GM21367 (cell line): ENCODE results near the gene PIAS3.

ENCODE experiments used
- ATAC-seq: cut with Tn5 transposase; IDR thresholded peaks from one replicate; pipeline ENCODE4 v1.9.1; 2021; ENCODE audit not compliant: unreplicated experiment

PIAS3 gene

DNA sequence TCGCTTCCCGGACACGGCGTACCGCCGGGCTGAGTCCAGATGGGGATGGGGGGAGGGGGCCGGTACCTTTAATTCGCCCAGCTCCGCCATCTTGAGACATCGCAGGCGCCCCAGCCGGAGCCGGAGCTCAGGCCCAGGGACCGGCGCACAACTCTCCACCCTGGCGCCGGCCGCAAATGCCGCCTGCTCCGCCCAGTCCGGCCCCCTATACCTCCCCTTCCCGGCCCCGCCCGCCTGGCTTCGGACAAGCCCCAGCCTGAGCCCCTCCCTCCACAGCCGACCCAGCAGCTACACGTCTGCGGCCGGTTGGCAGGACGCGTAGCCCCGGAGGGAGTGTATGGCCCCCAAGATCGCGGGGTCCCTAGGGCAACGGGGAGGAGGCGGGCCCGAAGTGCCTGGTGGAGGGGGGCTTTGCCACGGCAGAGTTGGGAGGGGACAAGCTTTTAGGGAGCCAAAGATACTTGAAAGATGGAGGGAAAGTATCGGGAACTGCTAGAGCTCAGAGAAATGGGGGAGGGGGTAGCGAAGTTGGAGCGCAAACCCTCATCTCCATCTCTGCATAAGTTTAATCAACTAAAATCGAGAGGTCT, at the start of gene PIAS3:
Gene PIAS3 (minus strand): TSS at position 181 of the 590 bp plus-strand sequence. CDS start 91 bp downstream, at position 90.
- ATAC-seq: peak; percentile 76

DNA sequence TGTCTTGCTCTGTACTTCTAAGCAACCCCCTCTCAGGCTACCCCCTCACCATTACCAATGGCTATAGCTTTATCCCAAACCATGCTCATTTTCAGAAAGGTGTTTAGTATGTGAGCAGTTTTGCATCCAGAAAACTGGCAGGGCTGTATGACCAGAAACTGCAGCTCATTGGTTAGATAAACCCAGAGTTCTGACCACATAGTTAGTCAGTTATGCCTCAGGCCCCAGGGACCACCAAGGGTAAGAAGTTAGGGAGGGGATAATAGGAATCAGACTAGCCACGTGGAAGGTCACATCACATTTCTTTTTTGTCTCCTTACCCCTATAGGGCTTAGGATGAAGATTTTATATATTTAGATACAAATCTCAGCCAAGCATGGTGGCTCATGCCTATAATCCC, 49.8 kb upstream of the PIAS3 start:
- no peak for ATAC-seq

DNA sequence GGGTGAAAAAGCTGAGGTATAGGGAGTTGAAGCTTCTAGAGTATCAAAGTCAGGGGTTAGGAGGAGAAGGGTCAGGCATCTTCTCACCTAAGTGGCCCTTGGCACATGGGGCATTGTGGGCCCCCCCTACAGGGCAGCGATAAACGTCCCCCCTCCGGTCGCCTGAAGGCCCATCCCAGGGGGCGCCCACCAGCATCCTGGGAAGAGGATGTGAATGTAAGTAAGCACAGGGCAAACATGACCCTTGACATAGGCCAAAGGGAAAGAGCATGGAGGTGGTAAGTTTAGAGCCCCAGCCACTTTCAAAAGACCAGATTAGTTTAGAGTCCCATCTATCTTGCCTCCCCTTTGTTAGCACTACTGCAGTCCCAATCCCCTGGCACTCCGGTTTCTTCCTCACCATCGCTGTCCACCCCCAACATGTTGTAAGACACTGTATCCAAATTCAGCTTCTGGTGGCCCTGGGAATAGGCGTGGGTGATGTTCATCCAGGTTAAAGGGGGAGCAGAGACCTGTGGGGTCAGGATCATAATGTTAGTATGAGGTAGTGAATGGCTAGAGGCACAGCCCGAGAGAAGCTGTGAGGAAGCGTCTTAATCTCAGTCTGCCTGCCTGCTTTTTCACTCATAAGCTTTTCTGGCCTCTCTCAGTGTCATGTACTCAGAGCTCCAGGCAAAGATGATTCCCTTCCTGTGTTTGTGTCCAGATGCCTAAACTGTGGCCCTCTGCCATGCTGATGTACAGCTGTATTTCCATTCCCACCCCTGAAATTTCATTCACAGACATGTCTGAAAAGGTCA, 48.3 kb upstream of the PIAS3 start:
- no peak for ATAC-seq

DNA sequence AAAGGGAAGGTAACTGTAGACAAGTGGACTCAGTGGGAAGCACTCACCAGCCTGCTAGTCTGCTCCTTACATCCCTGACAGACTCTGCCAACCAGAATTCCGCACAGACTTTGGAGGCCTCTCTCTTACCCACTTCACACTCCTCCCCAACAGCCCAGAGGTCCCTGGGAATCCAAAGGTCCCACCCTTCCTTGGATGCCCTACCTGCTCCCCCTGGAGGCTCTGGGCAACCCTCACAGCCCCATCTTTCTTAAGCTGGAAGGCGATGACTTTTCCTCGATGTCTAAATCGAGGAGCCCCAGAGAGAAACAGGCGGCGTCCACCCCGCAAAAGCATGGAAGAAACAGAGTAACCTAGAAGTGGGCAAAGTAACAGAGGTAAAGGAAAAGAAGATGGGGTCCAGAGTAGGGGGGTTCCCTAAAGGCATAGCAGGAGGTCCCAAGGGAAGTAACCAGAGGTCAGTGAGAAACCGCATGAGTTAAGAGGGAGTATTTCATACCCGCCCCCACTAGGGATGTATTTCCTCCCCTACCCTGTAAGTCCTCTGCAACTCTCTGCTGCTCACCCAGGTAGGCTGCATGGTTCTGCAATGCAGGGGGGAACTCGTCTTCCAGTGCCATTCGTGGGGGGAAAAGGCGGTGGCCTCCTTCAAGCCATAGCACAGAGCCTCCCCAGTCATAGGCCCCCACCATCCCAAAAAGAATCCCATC, 42.6 kb upstream of the PIAS3 start:
- ATAC-seq: no peak

DNA sequence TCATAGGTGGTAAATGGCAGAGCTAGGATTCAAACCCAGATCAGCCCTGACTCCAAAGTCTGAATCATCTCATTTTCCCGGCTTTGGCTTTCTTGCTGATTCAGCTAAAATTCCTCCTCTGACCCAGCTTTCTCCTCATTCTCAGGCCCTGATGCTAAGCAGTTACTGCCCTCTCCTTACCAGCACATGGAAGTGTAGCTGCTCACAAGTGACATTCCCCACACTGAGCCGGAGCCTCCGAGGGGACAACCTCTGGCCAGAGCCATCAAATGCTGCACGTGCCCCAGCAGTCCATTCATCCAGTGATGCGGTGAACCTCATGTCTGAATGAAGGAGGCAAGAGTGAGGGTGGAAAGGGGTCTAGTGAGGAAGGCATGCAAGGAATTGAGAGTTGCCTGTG, 39.9 kb upstream of the PIAS3 start:
- no peak for ATAC-seq

DNA sequence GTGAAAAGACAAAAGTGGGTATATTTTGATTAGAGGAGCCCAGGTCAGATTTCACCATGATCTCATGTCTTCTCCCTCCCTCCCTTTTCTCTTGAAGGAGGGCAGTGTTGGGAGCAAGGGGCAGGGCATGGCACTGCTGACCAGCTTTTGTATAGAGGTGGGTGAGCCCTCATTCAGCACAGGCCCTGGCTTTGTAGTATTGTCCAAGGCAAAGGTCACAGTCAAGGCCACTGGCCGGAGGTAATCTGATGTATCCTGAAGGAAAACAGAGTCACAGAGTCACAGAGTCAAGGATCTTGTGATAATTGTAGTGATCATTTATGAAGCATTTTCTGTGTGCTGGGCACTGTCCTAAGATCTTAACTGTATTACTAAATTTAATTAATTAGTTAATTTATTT, 39.1 kb upstream of the PIAS3 start:
- no peak for ATAC-seq

DNA sequence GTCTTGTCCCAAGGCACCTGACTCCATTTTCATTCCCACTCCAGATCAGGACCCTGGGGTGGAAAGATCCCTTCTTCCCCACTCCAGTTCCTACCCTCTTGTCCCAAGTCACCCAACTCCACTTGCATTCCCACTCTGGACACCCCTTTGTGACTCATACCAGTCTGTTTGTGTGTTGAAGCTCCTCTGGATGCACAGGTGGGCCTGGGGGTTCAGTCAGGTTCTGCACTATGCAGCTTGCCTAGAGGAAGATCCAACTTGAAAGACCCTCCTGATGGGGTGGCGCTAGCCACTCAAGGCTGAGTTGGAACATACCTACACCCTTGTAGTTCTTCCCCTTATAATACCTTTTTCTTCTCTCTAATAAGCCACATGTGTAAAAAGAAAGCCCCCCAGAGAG, 36.6 kb upstream of the PIAS3 start:
- ATAC-seq: no peak

DNA sequence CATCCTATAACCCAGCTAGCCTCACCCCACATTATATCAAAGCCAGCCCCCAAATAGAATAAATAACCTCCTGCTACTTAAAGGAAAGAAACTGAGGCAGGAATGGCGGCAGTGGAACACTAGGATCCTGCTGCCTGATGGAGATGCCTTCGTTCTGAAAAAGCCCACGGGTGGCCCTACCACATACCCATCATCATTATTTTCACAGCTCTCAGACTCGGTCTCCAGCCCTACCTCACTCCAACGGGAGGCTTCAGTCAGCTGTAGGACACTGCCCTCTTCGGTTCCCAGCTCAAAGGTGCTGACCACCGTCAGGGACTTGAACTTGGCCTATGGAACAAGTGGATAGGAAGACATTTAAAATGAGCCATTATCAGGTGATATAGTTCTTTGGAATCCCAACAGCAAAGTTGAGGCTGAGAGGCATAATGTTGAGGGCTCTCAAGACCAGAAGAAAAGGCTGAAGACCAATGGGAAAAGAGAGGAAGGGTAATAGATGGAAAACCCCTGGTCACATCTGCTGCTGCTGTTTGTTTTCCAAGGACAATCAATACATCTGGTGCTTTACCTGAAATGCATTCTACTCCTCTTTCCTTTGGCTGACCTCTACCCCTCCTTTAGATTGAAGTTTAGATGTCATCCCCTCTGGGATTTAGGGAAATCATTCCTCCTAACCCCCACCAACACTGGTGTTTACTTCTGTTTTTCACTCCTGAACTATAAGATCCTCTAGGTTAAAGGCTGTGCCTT, 34.6 kb upstream of the PIAS3 start:
- no peak for ATAC-seq

DNA sequence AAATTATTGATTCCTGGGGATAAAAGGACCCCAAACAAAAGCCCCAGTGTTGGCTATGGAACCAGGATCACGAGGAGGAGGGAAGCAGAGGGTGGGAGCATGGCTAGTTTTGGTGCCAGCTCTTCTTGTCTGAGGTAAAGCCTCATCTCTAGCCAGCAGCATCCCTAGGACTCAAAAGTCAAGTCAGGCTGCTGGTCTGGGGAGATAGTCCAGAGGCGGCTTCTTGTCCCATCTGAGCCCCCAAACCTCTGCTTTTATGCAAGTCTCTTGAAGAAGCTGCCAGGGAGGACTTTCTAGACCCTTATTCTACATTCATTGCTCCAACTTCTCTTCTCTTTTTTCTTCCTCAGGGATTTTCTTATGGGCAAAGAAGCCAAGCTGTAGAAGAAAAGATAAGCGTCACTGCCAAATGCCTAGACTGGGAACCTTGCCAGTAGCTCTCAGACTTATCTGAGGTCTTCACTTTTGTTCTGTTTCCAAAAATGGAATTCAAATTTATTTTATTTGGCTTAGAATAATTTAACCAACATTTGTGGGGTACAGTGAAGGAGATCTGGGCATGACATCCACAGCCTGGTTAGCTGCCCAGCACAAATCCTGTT, 33.7 kb upstream of the PIAS3 start:
- no peak for ATAC-seq

DNA sequence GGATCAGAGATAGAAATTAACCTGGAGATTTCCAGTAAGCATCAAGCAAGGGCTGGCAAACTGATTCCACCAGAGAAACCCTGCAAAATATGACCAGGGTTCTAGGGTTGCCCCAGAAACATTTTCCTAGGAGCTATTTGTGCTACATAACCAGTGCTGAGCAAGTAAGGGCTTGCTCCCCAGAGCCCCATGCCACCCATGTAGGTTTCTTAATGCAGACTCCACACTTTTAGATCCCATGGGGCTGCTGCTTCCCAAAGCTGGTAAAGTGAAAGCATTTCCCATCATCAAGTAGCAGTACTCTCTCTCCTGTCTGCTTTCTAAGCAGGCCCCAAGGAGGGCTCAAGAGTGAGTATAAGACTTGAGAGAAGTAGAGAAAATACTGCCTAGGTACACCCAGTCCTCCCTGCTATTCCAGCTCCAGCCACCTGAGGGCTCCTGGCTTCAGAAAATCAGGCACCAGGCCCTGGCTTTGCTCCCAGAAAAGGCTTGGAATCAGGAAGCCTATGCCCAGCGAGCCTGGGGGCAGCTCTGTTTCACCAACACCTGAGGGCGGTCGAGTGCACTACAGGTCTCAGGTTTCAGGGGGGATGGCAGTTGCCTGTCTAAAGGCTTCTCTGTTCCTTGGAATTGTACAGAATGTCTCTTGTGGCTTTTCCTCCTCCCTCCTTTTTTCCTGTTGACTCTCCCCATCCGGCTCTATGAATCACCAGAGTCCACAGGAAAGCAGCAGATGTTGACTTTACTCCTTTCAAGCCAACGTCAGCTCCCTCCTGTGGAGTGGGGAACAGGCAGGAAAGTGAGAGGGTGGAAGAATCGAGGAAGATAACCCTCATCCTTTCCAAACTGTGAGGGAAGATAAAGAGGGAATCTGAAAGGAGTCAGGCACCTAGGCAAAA, 33.0 kb upstream of the PIAS3 start:
- ATAC-seq: no peak

DNA sequence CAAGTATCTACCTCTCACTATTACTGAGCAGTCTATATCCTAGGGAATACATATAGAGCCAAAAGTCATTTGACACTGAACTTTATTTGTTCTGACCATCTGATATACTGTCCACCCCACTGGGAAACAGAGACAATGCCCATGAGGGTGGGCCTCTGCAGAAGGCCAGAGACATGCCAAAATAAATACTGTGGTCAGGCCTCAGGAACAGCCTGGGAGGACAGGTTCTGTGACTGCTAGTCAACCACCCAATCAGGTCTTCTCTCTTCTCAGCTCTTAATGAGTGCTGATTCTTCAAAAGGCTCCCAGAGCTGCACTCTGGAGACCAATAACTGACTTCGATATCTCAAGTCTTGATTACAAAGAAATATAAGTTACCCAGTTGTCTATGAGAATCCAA, 32.3 kb upstream of the PIAS3 start:
- ATAC-seq: no peak

DNA sequence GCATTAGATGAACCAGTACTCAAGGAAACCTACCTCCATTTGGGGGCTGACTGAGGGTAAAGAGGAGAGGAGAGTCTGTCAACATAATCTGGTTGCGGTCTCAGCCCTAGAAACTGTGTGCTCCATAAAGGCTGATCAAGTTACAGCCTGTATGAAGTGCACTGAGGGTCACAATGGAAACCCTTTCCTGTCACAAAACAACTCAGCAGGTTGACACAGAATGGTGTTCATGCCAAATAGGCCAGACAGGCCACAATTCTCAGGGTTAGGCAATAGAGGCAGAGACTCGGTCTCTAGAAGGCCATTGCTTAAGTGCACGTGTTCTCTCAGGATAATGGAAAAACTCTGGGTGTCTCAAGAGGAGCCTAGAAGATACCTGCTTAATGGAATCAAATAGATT, 30.8 kb upstream of the PIAS3 start:
- no peak for ATAC-seq

DNA sequence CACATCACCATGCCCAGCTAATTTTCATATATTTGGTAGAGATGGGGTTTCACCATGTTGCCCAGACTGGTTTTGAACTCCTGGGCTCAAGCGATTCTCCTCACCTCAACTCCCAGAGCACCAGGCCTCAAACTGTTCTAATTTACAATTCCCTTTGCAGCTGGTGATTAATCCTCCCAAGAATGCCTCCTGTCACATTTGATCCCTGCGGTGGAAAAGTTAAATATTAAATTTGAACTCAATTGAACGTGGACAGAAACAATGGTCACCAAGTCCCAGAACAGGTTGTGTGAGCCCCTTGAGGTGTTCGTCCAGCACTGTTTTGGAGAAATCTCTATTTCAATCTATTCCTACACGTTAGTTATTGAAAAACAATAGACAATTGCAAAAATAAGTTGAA, 28.8 kb upstream of the PIAS3 start:
- ATAC-seq: no peak

DNA sequence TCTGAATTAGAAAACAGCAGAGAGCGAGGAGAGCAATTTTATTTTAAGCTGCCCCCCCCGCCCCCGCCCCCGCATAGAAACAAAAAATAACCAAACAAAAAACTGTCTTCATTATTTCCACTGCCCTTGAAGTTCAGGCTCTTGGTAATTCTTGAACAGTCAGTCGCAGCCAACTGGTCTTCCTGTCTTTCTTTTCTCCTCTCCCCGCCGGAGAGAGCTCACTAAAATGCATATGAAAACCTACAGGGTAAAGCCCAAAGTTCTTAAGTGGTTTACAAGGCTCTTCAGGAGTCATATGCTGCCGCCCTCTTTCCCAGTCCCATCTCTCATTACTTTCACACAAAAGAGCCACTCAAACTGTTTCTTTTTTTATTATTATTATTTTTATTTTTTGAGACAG, 27.9 kb upstream of the PIAS3 start:
- ATAC-seq: no peak

DNA sequence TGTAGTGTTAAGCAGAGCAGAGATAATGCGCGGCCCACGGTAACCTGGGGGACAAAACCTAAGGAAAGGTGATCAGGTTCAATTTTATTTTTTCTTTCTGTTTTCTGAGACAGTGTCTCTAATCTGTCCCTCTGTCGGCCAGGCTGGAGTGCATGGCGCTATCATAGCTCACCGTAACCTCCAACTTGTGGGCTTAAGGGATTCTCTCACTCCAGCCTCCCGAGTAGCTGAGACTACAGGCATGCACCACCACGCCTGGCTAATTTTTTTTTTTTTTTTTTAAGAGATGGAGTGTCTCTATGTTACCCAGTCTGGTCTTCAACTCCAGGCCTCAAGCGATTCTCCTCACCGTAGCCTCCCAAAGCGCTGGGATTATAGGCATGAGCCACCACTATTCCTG, 27.5 kb upstream of the PIAS3 start:
- ATAC-seq: no peak

DNA sequence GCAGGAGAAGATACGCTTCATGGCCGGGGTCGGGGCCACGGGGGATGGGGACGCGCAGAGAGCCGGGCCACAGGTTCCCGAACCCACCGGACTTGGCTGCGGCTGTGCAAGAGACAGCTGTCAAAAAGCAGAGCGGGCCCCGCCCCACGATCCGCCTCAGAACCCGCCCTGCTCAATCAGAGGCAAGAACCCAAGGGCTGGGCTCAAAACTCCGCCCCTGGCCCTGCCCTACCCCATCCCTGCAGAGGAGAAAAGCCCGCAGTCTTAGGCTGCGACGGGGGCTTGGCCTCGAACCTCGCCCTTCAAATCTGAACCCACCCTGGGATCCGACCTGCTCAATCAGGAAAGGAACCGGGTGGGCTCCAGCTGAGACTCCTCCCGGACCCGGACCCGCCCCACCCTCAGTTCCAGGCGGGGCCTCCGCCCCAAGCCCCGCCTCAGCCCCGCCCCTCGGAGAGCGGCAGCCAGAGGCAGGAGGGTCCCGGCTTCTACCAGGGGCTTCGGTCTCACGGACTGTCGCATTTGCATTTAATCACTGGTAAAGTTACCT, 26.9 kb upstream of the PIAS3 start, which contains the start of gene ANKRD35:
Gene ANKRD35 (minus strand): TSS at position 129 of the 550 bp plus-strand sequence. CDS start 108 bp downstream, at position 21.
- peak; percentile 96 for ATAC-seq

DNA sequence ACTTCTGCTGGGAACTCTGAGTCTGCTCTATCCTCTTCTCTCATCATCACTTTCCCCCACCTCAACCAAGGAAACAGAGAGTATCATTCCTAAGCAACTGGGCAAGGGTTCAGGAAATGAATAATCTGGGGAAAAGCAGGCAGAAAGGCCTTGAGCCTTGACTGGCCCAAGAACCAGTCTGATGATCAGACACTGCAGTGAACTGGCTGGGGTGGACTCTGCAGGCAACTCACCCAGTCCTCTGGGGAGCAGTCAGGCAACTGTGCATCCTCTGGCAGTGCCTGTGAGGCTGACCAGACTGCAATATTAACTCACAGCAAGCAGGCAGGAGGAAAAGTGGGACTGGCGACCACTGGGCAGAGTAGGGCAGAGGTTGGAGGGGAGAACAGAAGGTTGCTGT, 25.8 kb upstream of the PIAS3 start:
- ATAC-seq: no peak

DNA sequence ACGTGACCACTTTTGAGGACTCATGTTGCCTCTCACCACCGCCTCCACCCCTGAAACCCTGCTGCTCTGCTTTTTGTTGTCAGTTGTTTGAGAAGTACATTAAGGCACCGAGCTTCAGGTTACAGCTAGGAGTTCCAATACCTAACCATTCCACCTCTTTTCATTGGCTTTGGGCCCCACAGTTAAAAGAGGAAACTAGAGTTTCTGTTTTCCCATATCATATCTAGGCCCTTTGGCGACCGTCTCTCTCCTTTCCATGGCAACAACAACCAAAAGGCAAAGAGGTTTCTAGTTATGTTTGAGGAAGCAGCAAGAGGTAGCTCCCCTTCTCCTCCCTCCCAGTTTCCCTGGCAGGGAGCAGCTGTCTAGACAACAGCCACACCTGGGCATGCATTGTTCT, 20.9 kb upstream of the PIAS3 start:
- no peak for ATAC-seq

DNA sequence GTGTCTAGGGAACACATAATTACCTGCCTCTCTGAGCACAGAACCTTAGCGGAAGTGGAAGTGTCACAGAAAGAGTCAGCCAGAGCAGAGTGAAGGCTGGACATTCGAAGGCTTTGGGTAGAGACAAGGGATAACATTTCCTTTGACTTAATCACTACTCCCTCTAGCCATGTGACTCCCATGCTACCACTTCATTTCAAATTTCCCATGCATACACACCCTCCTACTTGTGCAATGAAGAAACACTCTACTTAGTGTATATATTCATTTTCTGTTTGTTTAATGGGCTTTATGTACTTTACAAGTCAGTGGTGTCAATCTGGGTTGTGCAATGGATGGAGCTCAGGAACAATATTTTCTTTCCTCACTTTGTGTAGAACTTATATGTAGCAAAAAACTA, 19.8 kb upstream of the PIAS3 start:
- ATAC-seq: no peak
